A673 (cell line): ENCODE data around the gene PSTPIP2.

ENCODE experiments used
- CTCF ChIP-seq: fragments of 300-800, 200-600 bp; sonication (generic); conservative IDR thresholded peaks from 2 replicates; pipeline ENCODE4 v1.5.1; 2017; ENCODE audit warnings: low read depth, mild to moderate bottlenecking, antibody characterized with exemption, low read length, moderate library complexity, mixed read lengths
- EZH2 ChIP-seq: fragments of 200-600 bp; sonication (generic); IDR thresholded peaks from 2 replicates; pipeline ENCODE4 v1.6.1; 2017; ENCODE audit warnings: borderline replicate concordance, low read depth, mild to moderate bottlenecking, mixed read lengths, antibody characterized with exemption, low read length; ENCODE audit not compliant: poor library complexity, severe bottlenecking

GRCh38 chr18:46099463-46099862 lies 27.4 kb upstream of the PSTPIP2 start:
- TF ChIP-seq CTCF: no peak
- TF ChIP-seq EZH2: no peak
